ENCODE results near the gene MCF2L2.

Gene MCF2L2

GRCh38 chr3:183353421-183353820 is 75.0 kb downstream of the MCF2L2 start:
- in situ Hi-C loops (cut with HindIII; ENCODE audit: low sequenced_read_pairs), result no loop called here
- no peak for TF ChIP-seq CTCF (IDR thresholded peaks at IDR 0.05; ENCODE audit: low read depth, low read length, missing control alignments)
- no peak overlapping the region for H3K4me3 ChIP-seq (ENCODE audit: low read depth, low read length)
- no peak for DNase-seq (ENCODE audit: low read depth)

- in situ Hi-C loops (cut with HindIII; ENCODE audit: low sequenced_read_pairs), result no loop called here
- no peak for TF ChIP-seq CTCF (IDR thresholded peaks at IDR 0.05; ENCODE audit: low read depth, low read length, missing control alignments)
- H3K4me3 ChIP-seq (ENCODE audit: low read depth, low read length), result no peak overlapping the region
- DNase-seq (ENCODE audit: low read depth), result no peak
Measured at GRCh38 chr3:183350164-183350563, 78.3 kb downstream of the MCF2L2 start.

GRCh38 chr3:183349421-183350157 is 78.8 kb downstream of the MCF2L2 start:
- in situ Hi-C loops (cut with HindIII; ENCODE audit: low sequenced_read_pairs), result no loop called here
- no peak for DNase-seq (ENCODE audit: low read depth)
- H3K4me3 ChIP-seq (ENCODE audit: low read depth, low read length), result no peak overlapping the region

GRCh38 chr3:183342824-183343223 is 85.6 kb downstream of the MCF2L2 start:
- in situ Hi-C loops (cut with HindIII; ENCODE audit: low sequenced_read_pairs), result no loop called here
- no peak overlapping the region for H3K4me3 ChIP-seq (ENCODE audit: low read depth, low read length)
- TF ChIP-seq CTCF (IDR thresholded peaks at IDR 0.05; ENCODE audit: low read depth, low read length, missing control alignments), result no peak
- no peak for DNase-seq (ENCODE audit: low read depth)

More at GRCh38 chr3:183349421-183350157, 78.8 kb downstream of the MCF2L2 start:
- no peak for TF ChIP-seq CTCF (IDR thresholded peaks at IDR 0.05; ENCODE audit: low read depth, low read length, missing control alignments)

- in situ Hi-C loops (cut with HindIII; ENCODE audit: low sequenced_read_pairs), result no loop called here
- no peak for TF ChIP-seq CTCF (IDR thresholded peaks at IDR 0.05; ENCODE audit: low read depth, low read length, missing control alignments)
- DNase-seq (ENCODE audit: low read depth), result no peak
- no peak overlapping the region for H3K4me3 ChIP-seq (ENCODE audit: low read depth, low read length)
Measured at GRCh38 chr3:183341545-183342288, 86.7 kb downstream of the MCF2L2 start.

GRCh38 chr3:183340222-183340621 is 88.2 kb downstream of the MCF2L2 start:
- no peak for TF ChIP-seq CTCF (IDR thresholded peaks at IDR 0.05; ENCODE audit: low read depth, low read length, missing control alignments)
- in situ Hi-C loops (cut with HindIII; ENCODE audit: low sequenced_read_pairs), result no loop called here
- DNase-seq (ENCODE audit: low read depth), result no peak
- H3K4me3 ChIP-seq (ENCODE audit: low read depth, low read length), result no peak overlapping the region

All from astrocyte of the cerebellum (primary cell).